GM03348 (cell line): ENCODE data around the gene RALGDS.
A peak's percentile ranks its signal among the peaks of the same experiment; 100 is the strongest.
"Not testable (repeated sequence)": the region's sequence is repeated elsewhere in the genome, so short reads cannot be mapped to it uniquely, and the experiment has no call there.

Experiments
- DNase-seq: peaks from one replicate; pipeline ENCODE4 v3.0.0; 2012; ENCODE audit warnings: low spot score

The RALGDS gene

DNA sequence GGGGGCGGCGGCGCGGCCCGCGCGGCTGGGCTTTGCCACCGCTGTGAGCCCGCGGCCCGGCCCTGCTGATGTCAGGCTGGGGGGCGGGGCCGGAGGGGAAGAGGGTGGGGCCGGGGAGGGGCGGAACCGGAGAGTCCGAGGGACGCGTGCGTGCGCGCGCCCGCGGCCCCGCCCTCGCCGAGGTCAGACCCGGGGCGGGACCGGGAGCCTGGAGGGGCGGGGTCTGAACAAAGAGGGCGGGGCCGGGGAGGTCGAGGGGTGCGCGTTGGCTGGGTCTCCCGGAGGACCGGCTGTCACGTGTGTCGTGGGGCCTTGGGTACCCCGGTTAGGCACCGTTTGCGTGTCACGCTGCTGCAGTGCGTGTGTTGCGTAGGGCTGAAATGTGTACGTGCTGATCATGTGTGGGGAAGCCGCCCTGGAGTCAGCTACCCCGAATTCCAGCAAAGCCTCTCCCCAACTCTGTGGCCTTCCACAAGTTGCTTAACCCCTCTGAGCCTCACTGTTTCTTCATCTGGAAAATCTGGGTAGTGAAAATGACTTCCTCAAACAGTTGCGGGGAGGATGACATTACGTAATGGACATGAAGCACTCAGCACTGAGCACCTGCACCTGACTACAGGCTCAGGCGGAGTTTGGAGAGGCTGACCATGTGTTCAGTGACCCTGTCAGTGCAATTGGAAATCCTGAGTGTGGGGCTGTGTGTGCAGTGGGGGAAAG lies at the start of gene RALGDS:
Gene RALGDS (minus strand): TSS at position 43 of the 717 bp plus-strand sequence. CDS start 86 bp downstream, outside the sequence.
- DNase-seq = peak; percentile 99

DNA sequence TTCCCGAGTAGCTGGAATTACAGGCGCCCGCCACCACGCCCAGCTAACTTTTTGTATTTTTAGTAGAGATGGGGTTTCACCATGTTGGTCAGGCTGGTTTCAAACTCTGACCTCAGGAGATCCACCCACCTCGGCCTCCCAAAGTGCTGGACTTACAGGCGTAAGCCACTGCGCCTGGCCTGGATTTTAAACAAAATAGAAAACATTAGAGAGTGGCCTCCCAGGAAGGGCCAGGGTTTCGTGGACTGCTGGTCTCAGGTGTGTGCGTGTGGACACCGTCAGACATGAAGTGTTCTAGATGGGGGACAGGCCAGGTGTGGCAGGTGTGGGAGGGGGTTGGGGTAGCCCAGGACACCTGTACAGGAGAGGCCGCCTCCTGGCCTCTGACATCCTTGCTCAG lies 49.7 kb upstream of the RALGDS start:
- no peak for DNase-seq

DNA sequence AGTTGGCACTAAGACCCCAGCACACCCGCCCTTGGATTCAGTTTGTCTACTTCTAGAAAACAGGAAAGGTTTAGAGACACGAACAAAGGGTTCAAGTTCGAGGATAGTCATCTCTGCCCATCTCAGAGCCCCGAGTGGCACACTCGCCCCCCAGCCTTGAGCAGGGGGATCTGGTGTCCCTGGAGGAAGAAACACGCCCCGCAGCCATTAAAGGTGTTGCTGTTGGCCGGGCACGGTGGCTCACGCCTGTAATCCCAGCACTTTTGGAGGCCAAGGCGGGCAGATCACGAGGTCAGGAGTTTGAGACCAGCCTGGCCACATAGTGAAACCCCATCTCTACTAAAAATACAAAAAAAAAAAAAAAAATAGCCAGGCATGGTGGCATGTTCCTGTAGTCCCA lies 48.6 kb upstream of the RALGDS start:
- DNase-seq = not testable (repeated sequence)

DNA sequence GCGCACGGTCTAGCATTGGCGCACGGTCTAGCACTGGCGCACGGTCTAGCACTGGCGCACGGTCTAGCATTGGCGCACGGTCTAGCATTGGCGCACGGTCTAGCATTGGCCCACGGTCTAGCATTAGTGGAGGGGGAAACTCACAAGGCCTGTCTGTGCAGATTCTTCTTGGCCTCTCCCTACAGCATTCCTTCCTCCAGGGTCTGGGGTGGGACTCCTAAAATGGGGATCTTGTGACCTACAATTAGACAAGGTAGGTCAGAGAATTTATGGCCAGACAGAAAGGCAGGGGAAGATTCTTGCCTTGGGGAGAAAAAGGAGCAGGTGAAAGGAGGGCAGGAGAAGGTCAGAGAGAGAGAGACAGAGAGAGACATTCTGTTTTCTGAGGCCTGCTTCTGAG lies 48.1 kb upstream of the RALGDS start:
- DNase-seq = no peak

DNA sequence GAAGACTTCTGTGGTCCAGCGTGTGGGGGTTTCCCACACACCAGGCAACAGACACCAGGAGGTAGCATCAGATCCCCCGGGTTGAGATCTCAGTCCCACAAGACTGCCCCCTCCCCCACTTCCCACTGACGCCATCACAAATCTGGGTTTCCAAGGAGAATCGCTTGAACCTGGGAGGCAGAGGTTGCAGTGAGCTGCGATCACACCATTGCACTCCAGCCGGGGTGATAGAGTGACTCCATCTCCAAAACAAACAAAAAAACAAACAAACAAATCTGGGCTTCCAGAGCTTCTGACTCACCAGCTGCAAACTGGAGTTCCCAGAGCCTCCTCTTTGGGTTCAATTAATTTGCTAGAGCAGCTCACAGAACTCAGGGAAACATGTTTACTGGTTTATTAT lies 47.4 kb upstream of the RALGDS start:
- DNase-seq = no peak

GRCh38 chr9:133167769-133168168 lies 46.7 kb upstream of the RALGDS start:
- DNase-seq = no peak

DNA sequence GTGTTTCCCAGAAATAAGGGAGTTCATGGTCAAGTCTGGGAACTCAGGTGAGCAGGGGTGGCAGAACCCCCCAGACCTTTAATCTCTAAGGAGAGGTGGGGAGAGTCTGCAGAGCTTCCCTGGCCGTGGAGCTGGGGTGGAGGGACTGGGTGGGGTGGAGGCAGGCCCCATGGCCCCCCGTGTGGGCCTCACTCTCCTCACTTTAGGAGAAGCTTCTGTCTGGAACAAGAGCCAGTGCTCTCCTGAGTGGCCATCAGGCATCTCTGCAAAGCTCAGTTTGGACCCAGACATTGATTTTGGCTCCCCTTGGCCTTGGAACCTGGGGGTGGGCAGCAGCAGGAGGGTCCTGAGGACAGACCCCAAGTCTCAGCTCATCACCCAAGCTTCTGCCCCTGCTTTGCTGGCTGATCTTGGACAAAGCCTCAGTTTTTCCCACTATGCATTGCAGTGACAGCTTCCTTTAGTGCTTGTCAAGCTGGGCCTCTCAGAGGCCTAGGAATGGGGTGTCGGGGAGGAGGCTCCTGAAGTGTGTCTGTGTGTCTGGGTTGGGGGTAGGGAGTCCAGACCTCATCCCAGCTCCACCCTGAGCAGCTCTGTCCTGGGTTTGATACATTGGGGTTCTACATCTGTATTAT lies 46.2 kb upstream of the RALGDS start:
- DNase-seq = no peak

- no peak for DNase-seq
These were observed 45.4 kb upstream of the RALGDS start for GRCh38 chr9:133166392-133166791.

GRCh38 chr9:133165452-133165730 lies 44.4 kb upstream of the RALGDS start:
- DNase-seq = no peak

- no peak for DNase-seq
These were observed 43.2 kb upstream of the RALGDS start for GRCh38 chr9:133164191-133164590.

DNA sequence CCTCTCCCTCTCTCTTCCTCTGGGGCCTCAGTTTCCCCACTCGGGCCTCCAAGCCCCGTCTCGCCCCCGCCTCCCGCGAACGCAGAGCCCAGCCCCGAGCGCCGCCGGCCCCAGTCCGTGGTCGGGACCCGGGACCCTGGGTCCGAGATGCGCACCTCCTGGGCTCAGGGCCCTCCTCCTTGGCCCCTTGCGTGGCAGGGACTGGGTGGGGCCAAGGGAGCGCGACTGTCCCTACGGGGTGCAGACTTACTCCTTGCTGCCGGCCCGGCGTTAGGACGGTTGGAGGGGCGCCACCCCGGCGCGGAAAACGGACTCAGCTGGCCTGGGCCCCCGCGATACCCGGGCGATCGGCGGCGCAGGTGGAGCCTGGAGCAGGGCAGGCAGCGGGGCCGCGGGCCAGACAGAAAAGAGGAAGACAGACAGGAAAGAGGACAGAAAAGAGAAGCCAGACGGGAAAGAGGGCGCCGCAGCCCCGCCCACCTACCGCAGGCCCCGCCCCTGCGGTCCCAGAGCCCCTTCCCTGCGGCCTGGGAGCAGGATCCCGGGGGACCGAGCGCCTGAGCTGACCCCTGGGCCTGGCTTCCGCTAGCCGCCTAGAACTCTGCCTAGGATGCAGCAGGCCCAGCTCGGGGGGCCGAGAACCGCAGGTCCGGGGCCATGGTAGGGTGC lies 42.6 kb upstream of the RALGDS start, which contains the start of gene GBGT1:
Gene GBGT1 (minus strand): TSS at position 411 of the 669 bp plus-strand sequence. CDS start 1,502 bp downstream, outside the sequence.
- peak; percentile 91 for DNase-seq

- DNase-seq = peak; percentile 42
These were observed 41.9 kb upstream of the RALGDS start for GRCh38 chr9:133162861-133163503.

DNA sequence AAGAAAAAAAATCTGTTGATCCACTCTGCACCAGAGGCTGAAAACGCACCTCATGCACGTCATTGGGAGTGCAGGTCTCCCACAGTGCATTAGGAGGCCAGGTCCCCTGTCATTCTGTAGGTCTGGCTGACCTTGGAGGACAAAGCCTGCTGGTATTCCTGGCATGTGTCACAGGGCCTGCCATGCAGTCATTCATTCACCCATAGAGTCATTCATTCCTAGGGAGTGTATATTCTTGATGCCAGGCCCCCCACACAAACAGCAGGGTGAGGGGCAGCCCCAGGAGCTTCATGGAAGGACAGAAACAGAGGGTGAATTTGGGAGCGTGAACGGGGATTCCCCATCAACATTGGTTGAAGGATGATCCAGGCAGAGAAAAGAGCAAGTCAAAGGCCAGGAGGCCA lies 40.5 kb upstream of the RALGDS start:
- DNase-seq = no peak

- peak; percentile 87 for DNase-seq
These were observed 39.9 kb upstream of the RALGDS start for GRCh38 chr9:133160742-133161546.

GRCh38 chr9:133158695-133159094 lies 37.7 kb upstream of the RALGDS start:
- no peak for DNase-seq

- DNase-seq = no peak
These were observed 34.1 kb upstream of the RALGDS start for GRCh38 chr9:133155156-133155555.

DNA sequence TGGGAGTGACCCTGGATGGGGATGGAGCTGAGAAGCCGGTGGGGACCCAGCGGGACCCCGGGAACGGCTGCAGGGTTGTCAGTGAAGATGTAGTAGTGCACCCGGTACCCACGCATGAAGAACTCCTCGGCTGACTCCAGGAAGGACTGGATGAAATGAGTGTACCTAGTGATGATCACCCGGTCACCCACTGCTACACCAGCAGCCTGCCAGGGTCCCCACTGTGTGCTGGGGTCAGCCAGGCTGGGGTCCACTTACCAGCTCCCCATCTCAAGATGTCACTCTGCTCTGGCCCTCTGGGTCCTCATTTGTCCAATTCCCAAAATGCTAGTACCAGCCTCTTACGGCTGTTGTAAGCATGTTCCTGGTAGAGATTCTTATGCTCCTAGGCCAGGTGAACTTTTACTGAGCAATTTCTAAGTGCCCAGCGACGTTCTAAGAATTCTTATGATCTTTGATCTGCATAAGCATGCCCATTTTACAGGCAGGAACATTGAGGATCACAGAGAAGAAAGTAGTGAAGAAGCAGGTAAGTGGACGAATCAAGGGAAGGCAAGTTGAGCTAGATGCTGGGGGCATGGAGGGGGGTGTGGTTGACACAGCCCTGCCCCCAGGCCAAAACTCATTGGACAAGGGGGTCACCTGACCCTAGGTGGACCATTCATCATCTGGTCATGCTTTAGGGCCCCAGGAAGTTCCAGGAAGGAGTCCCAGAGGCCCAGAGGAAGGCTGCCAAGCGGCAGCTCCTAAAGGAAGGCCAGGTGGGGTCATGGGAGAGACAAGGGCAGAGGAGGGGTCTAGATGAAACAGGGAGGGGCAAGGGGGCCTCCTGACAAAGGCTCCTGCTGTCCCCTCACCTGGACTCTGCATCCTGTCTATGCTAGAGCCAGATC lies 33.3 kb upstream of the RALGDS start:
- DNase-seq = no peak

DNA sequence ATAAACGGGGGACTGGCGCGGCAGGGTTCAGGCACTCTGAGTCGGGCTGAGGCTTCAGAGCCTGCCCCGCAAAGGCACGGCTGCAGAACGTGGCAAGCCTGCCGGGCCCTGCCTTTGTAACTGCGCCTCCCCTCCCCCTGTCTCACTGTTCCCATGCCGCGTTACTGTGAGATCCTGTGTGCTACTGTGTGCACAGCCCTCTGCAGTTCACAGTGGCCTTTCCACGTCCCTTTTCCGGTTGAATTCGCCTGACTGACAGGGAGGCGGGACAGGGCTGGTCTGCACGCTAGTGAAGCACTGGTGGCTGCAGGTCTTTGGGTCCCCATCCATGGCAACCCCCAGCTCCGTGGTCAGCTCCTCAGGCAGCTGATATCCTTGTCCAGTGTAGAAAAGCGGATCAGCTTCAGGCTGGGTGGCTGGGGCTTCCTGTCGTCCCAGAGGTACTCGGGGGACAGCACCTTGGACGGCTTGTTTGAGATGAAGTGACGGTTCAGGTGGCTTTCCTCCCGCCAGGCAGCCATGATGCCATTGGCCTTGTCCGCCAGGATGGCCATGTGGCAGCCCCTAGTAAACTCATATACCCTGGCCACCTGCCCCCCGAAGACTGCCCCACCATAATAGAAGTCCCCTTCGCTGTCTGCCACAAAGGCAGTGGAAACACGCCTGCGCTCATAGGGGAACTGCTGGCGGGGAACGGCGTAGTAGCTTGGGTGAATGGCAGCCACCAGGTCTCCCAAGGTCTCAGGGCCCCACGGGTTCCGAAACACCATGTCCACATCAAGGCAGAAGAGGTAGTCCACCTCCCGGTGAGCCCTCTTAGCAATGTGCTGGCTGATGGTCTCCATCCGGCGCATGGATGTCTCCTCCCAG lies 32.4 kb upstream of the RALGDS start:
- no peak for DNase-seq

GRCh38 chr9:133151601-133152525 lies 30.8 kb upstream of the RALGDS start:
- DNase-seq = no peak
